Endothelial cell of umbilical vein (primary cell): ENCODE measurements around the gene EPAS1. TPM values are rescaled to one million over a fixed set of nuclear protein-coding genes. Genes with fewer than 3 reads are reported as not detected.

Experiments
- BruUV-seq: library from RNA; stranded (reverse); fragments of 400-500 nt; replicated peaks from 2 replicates; lab custom pipeline; 2021; lab: Mats Ljungman, UMichigan
- CTCF ChIA-PET: fragments of 300-600, 350-600 bp; sonication (Branson Sonifier 250); formaldehyde crosslinking; loops from one replicate; lab custom pipeline; 2021; ENCODE audit warnings: antibody characterized with exemption, inconsistent platforms; lab: Charles Lee
- POLR2A ChIA-PET: fragments of 300-600, 350-600 bp; sonication (Branson Sonifier 250); formaldehyde crosslinking; loops from one replicate; lab custom pipeline; 2021; ENCODE audit warnings: antibody characterized with exemption, inconsistent platforms; lab: Charles Lee
- DNase-seq: peaks from one replicate; pipeline ENCODE4 v3.0.0-alpha.2; 2011; ENCODE audit warnings: low read depth, low spot score
- FAIRE-seq: peaks from 2 replicates; lab custom pipeline; 2011; peaks lifted over from hg19 to GRCh38; lab: Jason Lieb, UNC
- H2AFZ ChIP-seq: 2 replicates; pipeline ENCODE4 v1.6.0; 2012; ENCODE audit warnings: low read depth, low read length, control low read depth, inconsistent platforms
- H3K27ac ChIP-seq: 2 replicates; pipeline ENCODE4 v1.5.1; 2011; ENCODE audit warnings: low read depth, mild to moderate bottlenecking, control low read depth, low read length, moderate library complexity; ENCODE audit not compliant: insufficient read depth
- H3K27me3 ChIP-seq, 2 experiments: 2 replicates each; pipeline versions ENCODE4 v1.6.0 to v1.6.1; 2011; ENCODE audit warnings: low read length in 2 of 2, mixed read lengths in 1 of 2; ENCODE audit not compliant: control insufficient read depth in 2 of 2, insufficient read depth in 2 of 2
- H3K36me3 ChIP-seq, 2 experiments: 2 replicates in 1 of 2; 3 replicates in 1 of 2; pipeline ENCODE4 v1.5.1; 2011; ENCODE audit warnings: low read length in 2 of 2, mild to moderate bottlenecking in 1 of 2, moderate library complexity in 1 of 2; ENCODE audit not compliant: control insufficient read depth in 2 of 2, insufficient read depth in 2 of 2; ENCODE audit errors: extremely low read depth in 1 of 2
- H3K4me1 ChIP-seq: 3 replicates; pipeline ENCODE4 v1.5.1; 2011; ENCODE audit warnings: mild to moderate bottlenecking, low read length; ENCODE audit not compliant: control insufficient read depth, insufficient read depth; ENCODE audit errors: extremely low read depth
- H3K4me2 ChIP-seq: 2 replicates; pipeline ENCODE4 v1.6.1; 2011; ENCODE audit warnings: low read length, control low read depth, mixed read lengths; ENCODE audit not compliant: insufficient read depth
- H3K4me3 ChIP-seq, 3 experiments: fragments of 200-600 bp in 1 of 3; sonication (generic), shearing (Covaris generic) in 1 of 3; replicated peaks in 1 of 3; 2 replicates each; pipeline ENCODE4 v1.5.1; 2011 to 2016; ENCODE audit warnings: control low read depth in 3 of 3, low read length in 3 of 3, mild to moderate bottlenecking in 2 of 3, inconsistent platforms in 1 of 3, low read depth in 1 of 3, moderate library complexity in 1 of 3; ENCODE audit not compliant: insufficient read depth in 1 of 3
- H3K79me2 ChIP-seq: 2 replicates; pipeline ENCODE4 v1.6.0; 2012; ENCODE audit warnings: low read length, inconsistent platforms; ENCODE audit not compliant: control insufficient read depth, insufficient read depth
- H3K9ac ChIP-seq: replicated peaks from 2 replicates; pipeline ENCODE3; 2011; ENCODE audit warnings: low read length, control low read depth; ENCODE audit not compliant: insufficient read depth; ENCODE audit errors: extremely low read depth
- H3K9me1 ChIP-seq: replicated peaks from 3 replicates; pipeline ENCODE4 v1.6.0; 2011; ENCODE audit warnings: mild to moderate bottlenecking, low read length; ENCODE audit not compliant: control insufficient read depth, insufficient read depth; ENCODE audit errors: extremely low read depth
- H3K9me3 ChIP-seq: replicated peaks from 2 replicates; pipeline ENCODE4 v1.5.1; 2012; ENCODE audit warnings: low read length, inconsistent platforms; ENCODE audit not compliant: control insufficient read depth, insufficient read depth
- H4K20me1 ChIP-seq: replicated peaks from 2 replicates; pipeline ENCODE3; 2011; ENCODE audit warnings: mild to moderate bottlenecking, low read length; ENCODE audit not compliant: control insufficient read depth, insufficient read depth; ENCODE audit errors: extremely low read depth
- CTCF ChIP-seq, 2 donors: IDR thresholded peaks; 1 replicate in 1 of 2; 2 replicates in 1 of 2; pipeline ENCODE4 v1.5.1; 2011; ENCODE audit warnings: low read length in 2 of 2, mild to moderate bottlenecking in 2 of 2, moderate library complexity in 2 of 2, control low read depth in 1 of 2, inconsistent platforms in 1 of 2, low read depth in 1 of 2; ENCODE audit not compliant: insufficient read depth in 1 of 2; ENCODE audit errors: extremely low read depth in 1 of 2
- EZH2 ChIP-seq: IDR thresholded peaks from 2 replicates; pipeline ENCODE4 v1.6.1; 2012; ENCODE audit warnings: borderline replicate concordance, low read depth, mild to moderate bottlenecking, moderate library complexity, low read length, inconsistent platforms; ENCODE audit not compliant: severe bottlenecking
- FOS ChIP-seq: IDR thresholded peaks from 2 replicates; pipeline ENCODE4 v1.6.1; 2011; ENCODE audit warnings: mild to moderate bottlenecking, low read length, moderate library complexity, borderline replicate concordance; ENCODE audit not compliant: insufficient read depth
- GATA2 ChIP-seq: IDR thresholded peaks from 2 replicates; pipeline ENCODE4 v1.7.0; 2011; ENCODE audit warnings: low read depth, mild to moderate bottlenecking, moderate library complexity, mixed read lengths, low read length; ENCODE audit not compliant: insufficient read length, insufficient read depth
- JUN ChIP-seq: IDR thresholded peaks from 2 replicates; pipeline ENCODE4 v1.6.1; 2011; ENCODE audit warnings: borderline replicate concordance, low read depth; ENCODE audit not compliant: insufficient read length, insufficient read depth
- MYC ChIP-seq: IDR thresholded peaks from one replicate; pipeline ENCODE4 v1.6.1; 2011; ENCODE audit warnings: mild to moderate bottlenecking, low read depth, low read length
- POLR2A ChIP-seq: IDR thresholded peaks from 2 replicates; pipeline ENCODE4 v1.6.1; 2012; ENCODE audit warnings: low read depth, mild to moderate bottlenecking, control low read depth, low read length
- POLR2AphosphoS5 ChIP-seq: IDR thresholded peaks from 2 replicates; pipeline ENCODE4 v1.6.1; 2012; ENCODE audit warnings: low read depth, mild to moderate bottlenecking, control low read depth, low read length, moderate library complexity; ENCODE audit not compliant: insufficient read depth
- dilution Hi-C: fragments of 300-500 bp; cut with MboI; formaldehyde crosslinking; loops from one replicate; pipeline ENCODE4 v1.15.0; 2019; ENCODE audit warnings: low sequenced_read_pairs; ENCODE audit not compliant: extremely low pct_ligation_motif_present
- intact Hi-C: fragments of 100-400 bp; cut with micrococcal nuclease; formaldehyde crosslinking; loops from one replicate; pipeline ENCODE4 v1.10.0; 2022
- polyA plus RNA-seq, 4 experiments: library from polyadenylated mRNA; depleted of rRNA in 3 of 4; stranded (reverse) in 3 of 4; unstranded in 1 of 4; fragments of >200 nt; gene quantifications; 2 replicates each; pipeline versions ENCODE4 v1.2.1 to v1.2.3, GENCODE V29; 2011 to 2012; ENCODE audit warnings: missing spikeins in 1 of 4
- total RNA-seq: library from RNA; stranded (reverse); gene quantifications from 2 replicates; pipeline ENCODE4 v1.2.3, GENCODE V29; 2021
- TF ChIP-seq, protein P1 (sequence below): IDR thresholded peaks from 2 replicates; pipeline ENCODE4 v1.6.1; 2011; ENCODE audit not compliant: insufficient read depth, insufficient read length

EPAS1 gene
- total and polyA plus RNA-seq, 2 donors (not counting 3 experiments of a cell fraction or from before 2014, with no cell fraction given), result 229 to 374 TPM

GRCh38 chr2:46339200-46339599 is 42.0 kb downstream of the EPAS1 start:
- no peaks in the 10 kb centered on the region for H3K27me3 ChIP-seq
- DNase-seq, result no peak
- peaks cover 68% of the 10 kb centered on the region for H3K79me2 ChIP-seq
- no peak overlapping the region for H3K4me3 ChIP-seq
- no TSS peak for BruUV-seq
- no peaks in the 10 kb centered on the region for H3K36me3 ChIP-seq
- H3K9ac ChIP-seq, result no peak overlapping the region
- H3K4me1 ChIP-seq, result peaks cover 27% of the 10 kb centered on the region
- H3K27ac ChIP-seq, result no peak overlapping the region
- H2AFZ ChIP-seq, result no peak overlapping the region
- no peak overlapping the region for H3K4me2 ChIP-seq
- intact Hi-C loops (no loop called here), dilution Hi-C loops (no loop called here)
- peaks cover 4% of the 10 kb centered on the region for H4K20me1 ChIP-seq
- FAIRE-seq, result no peak
- ChIA-PET CTCF (interaction anchor here (0.9 to 3.2 kb wide), 6 partner anchors 11 to 276 kb away, joined by 3 to 10 read pairs (median 4); no protein-coding TSS in a partner anchor), POLR2A (no interaction called here)
- TF ChIP-seq MYC, result no peak
- TF ChIP-seq, protein P1, sequence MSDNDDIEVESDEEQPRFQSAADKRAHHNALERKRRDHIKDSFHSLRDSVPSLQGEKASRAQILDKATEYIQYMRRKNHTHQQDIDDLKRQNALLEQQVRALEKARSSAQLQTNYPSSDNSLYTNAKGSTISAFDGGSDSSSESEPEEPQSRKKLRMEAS, result no peak
- no peak for TF ChIP-seq POLR2A
- no peak for TF ChIP-seq CTCF (IDR thresholded peaks at IDR 0.05; ENCODE audit: extremely low read depth in 1 of 2, insufficient read depth in 1 of 2, low read depth in 1 of 2, low read length in 2 of 2)
- TF ChIP-seq JUN, result no peak
- no peak for TF ChIP-seq GATA2
- no peak for TF ChIP-seq FOS
- TF ChIP-seq POLR2AphosphoS5, result no peak
- no peak for TF ChIP-seq EZH2
- no peaks in the 10 kb centered on the region for H3K9me3 ChIP-seq
- no peaks in the 10 kb centered on the region for H3K9me1 ChIP-seq
